AG04449 (cell line): Measurements from ENCODE around the gene PROSER2.

Source experiments
- CTCF ChIA-PET: fragments of 350-600 bp; formaldehyde crosslinking; extraction: SDS; loops from one replicate; lab custom pipeline; 2021; ENCODE audit warnings: antibody characterized with exemption; lab: Yijun Ruan, JAX
- POLR2A ChIA-PET: fragments of 400-600, 350-600 bp; formaldehyde crosslinking; extraction: SDS; loops from one replicate; lab custom pipeline; 2020; ENCODE audit warnings: antibody characterized with exemption, inconsistent platforms; lab: Yijun Ruan, JAX
- DNase-seq: peaks from one replicate; pipeline ENCODE4 v3.0.0-alpha.2; 2010; ENCODE audit warnings: low read depth, low spot score
- H3K4me3 ChIP-seq: 2 replicates; pipeline ENCODE4 v1.5.1; 2011; ENCODE audit warnings: low read depth, mild to moderate bottlenecking, control low read depth, low read length
- CTCF ChIP-seq: IDR thresholded peaks from one replicate; pipeline ENCODE4 v1.5.1; 2011; ENCODE audit warnings: mild to moderate bottlenecking, moderate library complexity, low read length, control low read depth, inconsistent platforms; ENCODE audit not compliant: insufficient read depth; ENCODE audit errors: missing control alignments

Gene PROSER2

DNA sequence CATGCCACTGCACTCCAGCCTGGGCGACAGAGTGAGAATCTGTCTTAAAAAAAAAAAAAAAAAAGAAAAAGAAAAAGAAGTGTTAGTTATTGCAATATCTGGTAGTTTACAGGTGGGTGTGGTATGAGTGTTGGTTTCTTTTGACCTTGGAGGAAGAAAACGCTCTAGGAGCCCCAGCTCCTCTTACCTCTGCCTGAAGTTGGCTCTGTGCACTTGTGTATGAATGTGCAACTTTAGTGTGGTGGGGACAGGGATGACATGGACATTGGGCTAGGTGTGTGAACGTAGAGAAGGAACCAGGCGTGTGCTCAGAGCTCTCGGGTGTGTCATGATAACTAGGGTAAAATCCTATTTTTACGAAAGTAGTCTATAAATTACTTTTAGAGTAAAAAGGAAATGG lies 11.9 kb downstream of the PROSER2 start:
- H3K4me3 ChIP-seq: no peak overlapping the region
- DNase-seq: no peak
- ChIA-PET CTCF (interaction anchor here (0.7 to 1.0 kb wide), 2 partner anchors 35 to 302 kb away, joined by 3 read pairs; no protein-coding TSS in a partner anchor), POLR2A (no interaction called here)
- no peak for TF ChIP-seq CTCF

DNA sequence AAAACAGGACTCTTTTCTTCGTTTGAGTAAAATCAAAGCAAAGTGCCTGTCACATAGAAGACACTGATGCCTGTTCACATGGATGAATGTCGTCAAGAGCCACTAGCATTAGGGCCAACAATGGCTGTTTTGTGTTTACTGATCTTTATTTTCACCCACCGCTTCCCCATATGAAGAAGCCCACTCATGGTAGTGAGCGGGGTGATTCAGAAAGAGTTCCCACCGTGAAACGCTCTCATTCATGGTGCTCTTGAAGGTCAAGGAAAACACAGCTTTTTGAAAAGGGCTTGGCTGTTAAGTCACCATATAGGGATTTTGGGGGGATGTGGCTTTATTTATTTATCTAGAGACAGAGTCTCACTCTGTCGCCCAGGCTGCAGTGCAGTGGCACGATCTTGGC lies 12.5 kb downstream of the PROSER2 start:
- no peak for TF ChIP-seq CTCF
- ChIA-PET CTCF (interaction anchor here (1.0 to 1.2 kb wide), 2 partner anchors 16 to 34 kb away, joined by 3 to 4 read pairs; no protein-coding TSS in a partner anchor), POLR2A (no interaction called here)
- no peak for DNase-seq
- no peak overlapping the region for H3K4me3 ChIP-seq

DNA sequence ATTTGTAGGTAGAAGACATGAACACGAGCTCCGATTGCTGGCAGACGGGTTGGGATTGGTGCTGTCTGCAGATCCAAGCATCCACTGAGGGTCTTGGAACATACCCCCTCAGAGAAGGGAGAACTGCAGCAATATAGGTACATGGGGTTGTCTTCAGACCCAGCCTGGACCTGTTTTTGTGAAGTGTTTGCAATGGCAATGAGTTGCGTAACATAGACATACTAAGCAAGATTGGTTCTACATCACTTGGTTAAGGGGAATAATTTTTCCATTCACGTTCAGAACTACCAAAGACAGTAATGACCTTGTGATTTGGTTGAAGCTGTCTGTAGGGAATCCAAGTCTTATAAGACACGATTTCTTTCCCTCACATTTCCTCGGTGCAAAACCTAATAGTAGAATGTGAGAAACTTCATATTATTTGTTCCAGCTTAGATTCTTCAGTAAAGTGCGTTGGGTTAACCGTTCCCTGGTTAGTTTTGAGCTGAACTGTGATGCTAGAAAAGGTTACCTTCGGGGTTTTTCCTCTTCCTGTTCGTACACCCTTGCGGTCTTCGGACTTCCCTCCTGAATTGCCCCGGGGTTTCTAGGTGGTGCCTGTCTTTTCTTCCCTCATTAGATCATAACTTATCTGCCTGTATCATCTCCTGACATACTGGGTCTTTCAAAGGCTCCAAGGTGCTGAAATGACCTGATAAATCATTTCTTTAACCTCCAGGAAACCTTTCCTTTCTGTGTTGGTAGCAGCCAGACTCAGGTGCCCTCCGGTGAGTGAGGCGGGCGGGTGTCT lies 14.4 kb downstream of the PROSER2 start:
- no peak for DNase-seq
- no peak overlapping the region for H3K4me3 ChIP-seq
- TF ChIP-seq CTCF: no peak
- CTCF ChIA-PET: no interaction called here
- POLR2A ChIA-PET: no interaction called here

DNA sequence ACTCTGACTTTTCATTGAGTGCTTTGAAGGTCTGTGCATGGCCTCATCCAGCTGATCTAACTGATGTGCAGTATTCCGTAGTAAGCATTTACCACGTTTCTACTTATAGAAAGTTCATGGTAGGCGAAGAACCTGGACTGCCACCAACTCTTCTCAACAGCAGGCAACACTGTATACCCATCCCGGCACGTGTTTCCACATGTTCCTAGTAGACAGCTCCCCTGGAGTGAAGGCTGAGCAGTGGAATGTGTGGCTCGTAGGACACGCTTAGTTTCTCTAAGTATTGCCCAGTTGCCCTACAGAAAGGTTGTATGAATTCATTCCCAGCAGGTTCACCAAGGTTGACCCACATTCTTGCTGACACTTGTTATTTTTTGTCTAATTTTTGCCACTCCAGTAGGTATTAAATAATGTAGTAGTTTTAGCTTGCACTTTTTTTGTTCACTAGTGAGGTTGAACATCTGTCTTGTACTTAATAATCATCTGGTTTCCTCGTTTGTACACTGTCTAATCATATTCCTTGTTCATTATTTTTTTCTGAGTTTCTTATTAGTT lies 15.2 kb downstream of the PROSER2 start:
- POLR2A ChIA-PET: no interaction called here
- no peak for DNase-seq
- H3K4me3 ChIP-seq: no peak overlapping the region
- no peak for TF ChIP-seq CTCF
- CTCF ChIA-PET: interaction anchor here (1.5 kb wide), 1 partner anchor 55 kb away, joined by 7 read pairs; no protein-coding TSS in a partner anchor

DNA sequence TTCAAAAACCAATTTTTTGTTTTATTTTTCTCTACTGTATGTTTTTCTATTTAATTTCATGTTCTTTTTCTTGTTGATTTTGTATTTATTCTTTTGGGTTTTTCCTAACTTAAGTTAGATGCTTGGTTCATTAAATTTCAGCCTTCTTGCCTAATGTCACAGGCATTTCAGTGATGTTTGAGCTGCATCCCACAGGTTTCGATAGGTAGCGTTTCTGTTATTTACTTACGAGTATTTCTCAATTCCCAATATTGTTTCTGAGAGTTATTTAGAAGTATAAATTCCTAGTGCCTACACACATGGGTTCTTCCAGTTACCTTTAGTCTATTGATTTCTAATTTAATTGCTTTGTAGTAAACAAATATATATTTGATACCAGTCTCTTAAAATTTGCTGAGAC lies 18.2 kb downstream of the PROSER2 start:
- no peak for TF ChIP-seq CTCF
- DNase-seq: no peak
- CTCF ChIA-PET: interaction anchor here (0.7 kb wide), 1 partner anchor 15 kb away, joined by 3 read pairs; no protein-coding TSS in a partner anchor
- POLR2A ChIA-PET: no interaction called here
- H3K4me3 ChIP-seq: no peak overlapping the region

GRCh38 chr10:11842411-11842810 lies 19.3 kb downstream of the PROSER2 start:
- no peak overlapping the region for H3K4me3 ChIP-seq
- POLR2A ChIA-PET: no interaction called here
- DNase-seq: no peak
- CTCF ChIA-PET: no interaction called here
- no peak for TF ChIP-seq CTCF
